Kidney tubule cell (primary cell): ENCODE measurements around the gene MAU2.

ENCODE experiments used
- DNase-seq: peaks from one replicate; pipeline ENCODE4 v3.0.0-alpha.2; 2018; ENCODE audit warnings: low spot score

The MAU2 gene

GRCh38 chr19:19320361-19321140 is at the start of gene MAU2, which contains the start of gene SUGP1:
Gene MAU2 (plus strand): TSS chr19:19320829. CDS start chr19:19320860, 31 bp downstream.
Gene SUGP1 (minus strand): TSS chr19:19320509. CDS start chr19:19320496, 13 bp downstream.
- peak; percentile 93 for DNase-seq

DNA sequence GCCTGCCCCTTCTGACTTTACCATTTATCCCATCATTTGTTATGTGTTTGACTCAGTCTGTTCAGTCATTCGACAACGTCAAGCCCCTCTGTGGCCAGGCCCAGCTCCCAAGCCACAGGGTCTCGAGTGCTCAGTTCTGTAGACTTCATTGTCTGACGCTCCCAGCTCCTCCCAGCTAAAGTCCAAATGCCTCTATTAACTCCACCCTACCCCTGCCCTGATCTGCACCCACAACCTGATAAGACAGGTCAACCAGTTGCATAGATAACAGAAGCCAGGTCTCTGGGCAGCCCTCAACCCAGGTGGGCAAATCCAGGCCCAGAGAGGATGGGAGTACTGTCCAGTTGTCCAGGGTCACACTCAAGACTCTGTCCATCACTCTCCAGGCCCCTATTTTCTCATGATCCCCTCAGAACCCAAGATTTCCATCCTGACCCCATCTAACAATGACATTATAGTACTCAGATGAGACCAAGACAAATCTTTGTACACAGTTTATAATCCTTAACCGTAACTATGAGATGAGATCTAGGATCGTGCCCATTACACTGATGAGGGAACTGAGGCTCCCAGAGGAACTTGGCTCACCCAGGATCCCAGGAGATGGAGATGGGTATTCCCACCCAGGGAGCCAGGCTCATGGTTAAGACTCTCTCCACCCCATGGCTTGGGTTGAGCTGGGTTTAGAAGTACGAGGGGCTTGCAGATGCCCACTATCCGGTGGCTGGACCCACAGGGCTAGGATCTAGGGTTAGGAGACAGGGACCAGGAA is 48.6 kb upstream of the MAU2 start:
- no peak for DNase-seq

DNA sequence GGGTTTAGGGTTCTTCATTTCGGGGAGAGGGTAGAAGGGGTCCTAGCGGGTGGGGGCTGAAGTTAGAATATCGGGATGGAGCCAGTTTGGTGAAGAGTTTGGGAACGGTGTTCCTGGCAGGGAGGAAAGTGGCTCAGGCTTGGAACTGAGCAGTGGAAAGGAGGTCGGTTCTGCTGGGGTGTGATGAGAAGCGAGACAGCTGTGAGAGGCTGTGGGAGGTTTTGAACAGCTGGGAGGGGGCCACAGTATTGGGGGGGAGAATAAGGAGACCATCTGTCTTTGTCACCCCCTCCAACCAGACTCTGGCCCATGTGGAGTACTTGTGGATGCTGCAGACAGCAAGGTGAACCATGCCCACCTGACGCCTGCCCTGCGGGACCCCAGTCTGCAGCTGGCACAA is 46.5 kb upstream of the MAU2 start:
- no peak for DNase-seq

DNA sequence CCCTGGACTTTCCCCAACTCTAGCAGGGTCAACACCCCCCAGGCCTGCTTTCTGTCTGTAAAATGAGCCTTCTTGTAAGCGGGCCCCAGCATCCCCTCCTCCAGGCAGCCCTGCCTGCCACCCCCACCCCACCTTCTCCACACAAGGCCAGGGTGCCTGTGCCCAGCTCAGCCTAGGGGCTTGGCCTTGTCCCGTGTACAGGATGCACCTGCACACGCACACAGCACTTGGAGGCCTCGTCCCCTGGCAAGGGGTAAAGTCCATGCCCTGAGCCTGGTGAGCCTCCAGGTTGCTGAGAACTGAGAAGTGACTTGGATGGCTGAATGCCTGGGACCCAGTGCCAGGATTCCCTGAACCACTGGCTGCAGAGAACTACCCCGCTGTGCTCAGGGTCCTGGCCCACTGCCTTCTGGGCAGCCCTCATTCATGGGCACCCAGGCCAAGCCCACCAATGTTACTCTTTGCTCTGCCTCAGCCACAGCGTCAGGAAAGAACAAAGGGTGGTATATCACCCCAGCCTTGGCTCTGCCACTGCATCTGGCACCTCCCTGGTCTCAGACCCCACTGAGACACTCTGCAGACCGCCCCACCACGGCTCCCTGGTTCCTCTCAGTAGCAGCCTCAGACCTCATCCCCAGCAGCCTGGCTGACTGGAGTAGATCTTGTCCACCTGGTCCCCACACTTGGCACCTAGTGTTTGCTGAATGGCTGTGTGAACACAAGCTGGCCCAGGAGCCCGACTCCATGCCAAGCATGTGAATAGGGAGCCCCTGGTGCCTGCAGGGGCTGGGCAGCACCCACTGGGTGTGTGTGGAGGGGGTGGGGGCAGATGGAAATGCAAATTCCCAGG is 45.7 kb upstream of the MAU2 start:
- no peak for DNase-seq

GRCh38 chr19:19276386-19276785 is 44.2 kb upstream of the MAU2 start:
- DNase-seq, result no peak

DNA sequence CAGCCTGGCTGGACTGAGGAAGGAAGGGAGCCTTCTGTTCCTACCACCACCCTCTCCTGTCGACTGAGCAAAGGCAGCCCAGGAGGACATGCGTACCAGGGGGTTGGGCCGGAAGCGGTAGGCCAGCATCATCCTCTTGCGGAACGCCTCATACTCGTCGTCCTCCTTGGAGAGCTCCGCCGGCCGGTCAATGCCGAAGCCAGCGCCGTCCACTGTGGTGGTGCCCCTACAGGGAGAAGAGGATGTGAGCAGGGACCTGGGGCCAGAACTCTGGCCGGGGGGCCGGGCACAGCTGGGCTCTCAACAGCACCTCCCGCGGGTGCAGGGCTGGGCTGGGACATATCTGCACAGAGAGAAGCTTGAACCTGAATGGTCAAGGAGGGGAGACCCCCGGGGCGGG is 43.8 kb upstream of the MAU2 start:
- DNase-seq, result no peak

GRCh38 chr19:19278315-19278714 is 42.3 kb upstream of the MAU2 start:
- DNase-seq, result no peak

GRCh38 chr19:19279062-19279612 is 41.5 kb upstream of the MAU2 start:
- no peak for DNase-seq

DNA sequence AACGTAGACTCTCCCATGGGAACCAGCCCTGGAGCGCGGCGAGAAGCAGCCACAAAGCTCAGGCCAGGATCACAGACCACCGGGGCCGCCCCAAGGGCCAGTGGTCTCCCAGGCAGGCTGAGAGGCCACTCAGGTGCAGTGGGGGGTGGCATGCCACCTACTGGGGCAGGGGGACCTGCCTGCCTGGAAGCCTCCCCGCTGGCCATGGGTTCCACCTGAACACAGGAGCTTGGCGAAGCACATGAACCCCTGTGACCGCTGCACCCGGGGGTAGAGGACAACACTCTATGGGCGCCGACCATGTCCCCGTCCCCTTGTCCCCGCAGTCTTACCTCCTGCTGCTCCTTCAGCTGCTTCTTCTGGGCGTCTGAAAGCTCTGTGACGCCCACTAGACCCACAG is 40.8 kb upstream of the MAU2 start:
- DNase-seq, result no peak

DNA sequence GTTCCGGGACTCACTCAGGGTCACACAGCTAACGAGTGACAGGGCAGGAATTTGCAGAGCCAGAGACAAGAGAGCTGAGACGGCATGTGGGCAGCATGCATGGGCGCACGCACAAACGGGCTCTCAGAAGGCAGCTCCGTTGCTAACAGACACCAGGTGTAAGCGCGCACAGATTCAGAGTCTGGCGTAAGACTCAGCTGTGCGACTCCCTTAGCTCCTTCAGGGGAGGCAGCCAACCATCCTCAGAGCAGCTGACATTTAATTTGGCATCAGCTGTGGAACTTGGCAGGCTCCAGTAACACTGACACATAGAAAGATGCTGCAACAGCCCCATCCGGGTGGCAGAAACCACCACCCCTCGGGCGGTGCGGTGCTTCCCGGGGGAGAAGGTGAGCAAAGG is 40.1 kb upstream of the MAU2 start:
- peak; percentile 57 for DNase-seq

- no peak for DNase-seq
Observed at GRCh38 chr19:19285686-19286085, 34.9 kb upstream of the MAU2 start.

DNA sequence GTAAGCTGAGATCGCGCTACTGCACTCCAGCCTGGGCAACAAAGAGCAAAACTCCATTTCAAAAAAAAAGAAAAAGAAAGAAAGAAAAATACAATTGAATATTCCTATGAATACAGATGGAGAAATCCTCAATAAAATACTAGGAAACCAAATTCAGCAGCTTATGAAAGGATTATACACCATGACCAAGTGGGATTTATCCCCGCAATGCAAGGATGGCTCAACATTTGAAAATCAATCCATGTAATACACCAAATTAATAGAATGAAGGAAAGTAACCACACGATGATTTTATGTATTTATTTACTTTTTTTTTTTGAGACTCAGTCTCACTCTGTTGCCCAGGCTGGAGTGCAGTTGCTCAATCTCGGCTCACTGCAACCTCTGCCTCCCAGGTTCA is 28.0 kb upstream of the MAU2 start:
- DNase-seq, result no peak

DNA sequence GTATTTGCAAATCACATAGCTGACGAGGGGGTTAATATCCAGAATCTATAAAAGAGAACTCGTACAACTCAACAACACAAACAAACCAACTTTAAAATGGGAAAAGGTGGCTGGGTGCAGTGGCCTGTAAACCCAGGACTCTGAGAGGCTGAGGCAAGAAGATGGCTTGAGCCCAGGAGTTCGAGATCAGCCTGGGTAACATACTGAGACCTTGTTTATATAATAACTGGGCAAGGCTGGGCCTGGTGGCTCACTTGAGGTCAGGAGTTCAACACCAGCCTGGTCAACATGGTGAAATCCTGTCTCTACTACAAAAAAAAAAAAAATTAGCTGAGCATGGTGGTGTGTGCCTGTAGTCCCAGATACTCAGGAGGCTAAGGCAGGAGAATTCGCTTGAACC is 25.7 kb upstream of the MAU2 start:
- no peak for DNase-seq

DNA sequence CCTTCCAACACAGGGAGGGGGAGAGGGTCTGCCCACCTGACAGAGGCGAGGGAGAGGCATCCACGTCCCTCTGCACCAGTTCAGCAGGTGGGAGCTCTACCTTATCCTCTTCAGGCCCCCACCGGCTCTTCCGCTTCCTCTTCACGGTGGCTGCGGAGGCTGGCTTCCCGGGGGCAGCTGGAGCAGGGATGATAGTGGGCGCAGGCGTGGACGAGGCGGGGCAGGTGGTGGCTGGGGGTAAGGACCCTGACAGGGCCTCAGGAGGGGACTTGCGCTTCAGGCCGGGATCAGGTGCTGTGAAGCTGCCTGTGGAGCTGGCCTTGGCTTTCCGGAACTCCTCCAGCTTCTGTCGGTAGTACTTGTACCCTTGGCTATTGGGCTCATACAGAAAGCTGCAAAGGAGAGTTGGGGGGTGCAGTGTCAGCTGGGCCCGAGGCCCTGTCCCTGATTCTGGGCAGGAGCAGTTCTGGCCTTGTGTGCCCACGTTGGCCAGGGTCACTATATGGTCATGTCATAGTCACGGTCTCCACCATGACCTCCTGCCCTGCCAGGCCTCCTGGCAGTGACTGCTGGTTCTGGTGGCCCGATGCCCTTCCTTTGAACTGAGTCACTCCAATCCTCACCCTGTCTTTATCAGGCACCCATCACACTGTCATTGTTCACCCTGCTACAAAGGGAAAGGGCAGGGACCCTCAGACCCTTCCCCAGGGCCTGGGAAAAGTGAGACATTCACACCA is 23.5 kb upstream of the MAU2 start:
- DNase-seq, result no peak

- no peak for DNase-seq
Observed at GRCh38 chr19:19297759-19298158, 22.9 kb upstream of the MAU2 start.

DNA sequence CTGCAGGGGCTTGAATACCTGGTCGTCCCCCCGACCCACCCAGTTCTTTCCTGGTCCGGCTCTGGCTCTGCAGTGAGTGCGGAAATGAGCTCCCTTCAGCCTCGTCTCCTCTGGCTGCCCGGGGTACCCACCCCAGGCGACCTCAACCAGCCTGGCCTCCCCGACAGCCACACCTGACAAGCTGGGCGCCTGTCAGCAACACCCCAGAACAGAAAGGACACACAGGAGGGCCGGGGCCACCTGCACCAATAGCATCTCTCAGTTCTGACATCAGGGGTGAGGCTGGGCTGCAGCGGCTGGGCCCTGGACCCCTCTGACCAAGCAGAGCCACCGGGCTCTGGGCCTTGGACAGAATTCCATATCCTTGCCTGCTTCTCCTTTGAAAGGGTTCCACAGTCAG is 20.0 kb upstream of the MAU2 start:
- no peak for DNase-seq

GRCh38 chr19:19303411-19303810 is 17.2 kb upstream of the MAU2 start:
- DNase-seq, result no peak

GRCh38 chr19:19304186-19304965 is 16.3 kb upstream of the MAU2 start:
- DNase-seq, result no peak

DNA sequence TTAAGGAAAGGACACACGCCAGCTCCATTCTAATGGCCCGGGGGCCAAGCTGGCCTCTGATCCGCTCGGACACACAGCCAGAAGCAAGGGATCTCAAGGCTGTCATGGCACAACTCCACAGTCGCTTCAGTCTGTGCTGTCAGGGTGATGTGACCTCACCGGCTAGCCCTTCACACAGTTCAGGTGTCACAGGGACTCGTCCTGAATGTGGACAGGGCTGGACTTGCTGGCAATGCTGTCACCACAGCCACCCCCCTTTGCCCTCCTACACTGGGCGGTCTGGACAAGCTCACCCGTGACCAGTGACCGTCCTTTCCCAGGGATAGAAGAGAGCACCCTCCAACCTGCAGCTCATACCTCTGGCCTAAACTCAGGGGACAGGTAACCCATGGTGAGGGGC is 15.6 kb upstream of the MAU2 start:
- DNase-seq, result no peak

- DNase-seq, result no peak
Observed at GRCh38 chr19:19305696-19306095, 14.9 kb upstream of the MAU2 start.

DNA sequence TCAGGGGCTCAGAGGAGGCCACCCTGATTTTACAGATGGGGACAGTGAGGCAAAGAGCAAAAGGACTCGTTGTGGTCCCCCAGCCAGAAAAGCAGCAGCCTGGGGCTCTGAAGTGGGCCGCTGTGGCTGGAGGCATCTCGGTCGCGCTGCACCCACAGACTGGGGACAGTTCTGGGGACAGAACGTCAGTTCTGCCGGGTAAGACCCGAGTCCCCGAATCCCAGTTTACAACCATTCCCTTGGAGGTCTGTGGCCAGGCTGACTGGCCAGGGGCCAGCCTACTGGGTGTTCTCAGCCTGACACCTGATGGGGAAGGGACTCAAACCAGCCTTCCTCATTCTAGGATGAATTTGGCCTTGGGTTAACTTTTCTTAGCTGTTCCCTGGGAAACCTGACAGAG is 14.4 kb upstream of the MAU2 start:
- no peak for DNase-seq
